HG03378 (cell line): Measurements from ENCODE around the gene ADAMTSL1.

ENCODE experiments used
- ATAC-seq: cut with Tn5 transposase; IDR thresholded peaks from one replicate; pipeline ENCODE4 v1.9.1; 2021; ENCODE audit warnings: mild to moderate bottlenecking, moderate library complexity; ENCODE audit not compliant: unreplicated experiment

ADAMTSL1 gene

GRCh38 chr9:18550286-18550685 is 76.3 kb downstream of the ADAMTSL1 start:
- no peak for ATAC-seq

GRCh38 chr9:18554244-18554643 is 80.3 kb downstream of the ADAMTSL1 start:
- no peak for ATAC-seq

GRCh38 chr9:18555105-18555883 is 81.3 kb downstream of the ADAMTSL1 start:
- ATAC-seq: no peak

GRCh38 chr9:18564018-18564880 is 90.3 kb downstream of the ADAMTSL1 start:
- no peak for ATAC-seq

GRCh38 chr9:18566121-18566520 is 92.2 kb downstream of the ADAMTSL1 start:
- no peak for ATAC-seq

GRCh38 chr9:18568973-18569372 is 95.0 kb downstream of the ADAMTSL1 start:
- ATAC-seq: no peak

GRCh38 chr9:18569941-18570630 is 96.1 kb downstream of the ADAMTSL1 start:
- no peak for ATAC-seq

GRCh38 chr9:18573021-18573556 is 99.1 kb downstream of the ADAMTSL1 start:
- no peak for ATAC-seq

- no peak for ATAC-seq
Measured at GRCh38 chr9:18575686-18576085, 101.7 kb downstream of the ADAMTSL1 start.

GRCh38 chr9:18579536-18579935 is 105.6 kb downstream of the ADAMTSL1 start:
- ATAC-seq: no peak

- no peak for ATAC-seq
Measured at GRCh38 chr9:18580151-18580550, 106.2 kb downstream of the ADAMTSL1 start.

- no peak for ATAC-seq
Measured at GRCh38 chr9:18585996-18586395, 112.0 kb downstream of the ADAMTSL1 start.

GRCh38 chr9:18588002-18588401 is 114.0 kb downstream of the ADAMTSL1 start:
- ATAC-seq: no peak

- ATAC-seq: no peak
Measured at GRCh38 chr9:18591261-18591660, 117.3 kb downstream of the ADAMTSL1 start.

- no peak for ATAC-seq
Measured at GRCh38 chr9:18594837-18595236, 120.9 kb downstream of the ADAMTSL1 start.

- no peak for ATAC-seq
Measured at GRCh38 chr9:18595597-18595996, 121.6 kb downstream of the ADAMTSL1 start.

GRCh38 chr9:18596920-18597319 is 123.0 kb downstream of the ADAMTSL1 start:
- ATAC-seq: no peak

GRCh38 chr9:18598969-18599368 is 125.0 kb downstream of the ADAMTSL1 start:
- no peak for ATAC-seq

GRCh38 chr9:18601026-18601425 is 127.1 kb downstream of the ADAMTSL1 start:
- no peak for ATAC-seq

- ATAC-seq: no peak
Measured at GRCh38 chr9:18601956-18602355, 128.0 kb downstream of the ADAMTSL1 start.
